ENCODE data around the gene CCL20.

Gene CCL20

GRCh38 chr2:227783404-227784138, 30.1 kb upstream of the CCL20 start:
- DNase-seq (ENCODE audit: extremely low spot score), result peak; percentile 79
- no peak for TF ChIP-seq CTCF (IDR thresholded peaks at IDR 0.05; ENCODE audit: control extremely low read depth, extremely low read depth, low read depth, missing control alignments)
- CTCF ChIA-PET, result interaction anchor here (0.7 to 2.7 kb wide), 13 partner anchors 9 to 126 kb away, joined by 3 to 24 read pairs (median 5); no protein-coding TSS in a partner anchor
- POLR2A ChIA-PET, result no interaction called here

- ChIA-PET POLR2A (no interaction called here), CTCF (interaction anchor here (1.4 kb wide), 1 partner anchor 76 kb away, joined by 5 read pairs; no protein-coding TSS in a partner anchor)
- DNase-seq (ENCODE audit: extremely low spot score), result no peak
- no peak for TF ChIP-seq CTCF (IDR thresholded peaks at IDR 0.05; ENCODE audit: control extremely low read depth, extremely low read depth, low read depth, missing control alignments)
Measured at GRCh38 chr2:227785293-227785692, 28.3 kb upstream of the CCL20 start.

- TF ChIP-seq CTCF (IDR thresholded peaks at IDR 0.05; ENCODE audit: control extremely low read depth, extremely low read depth, low read depth, missing control alignments), result no peak
- ChIA-PET CTCF (interaction anchor here (0.9 to 1.3 kb wide), 2 partner anchors 14 to 101 kb away, joined by 4 to 5 read pairs; no protein-coding TSS in a partner anchor), POLR2A (no interaction called here)
- DNase-seq (ENCODE audit: extremely low spot score), result no peak
Measured at GRCh38 chr2:227788561-227789018, 25.1 kb upstream of the CCL20 start.

GRCh38 chr2:227789803-227790202, 23.8 kb upstream of the CCL20 start:
- no peak for TF ChIP-seq CTCF (IDR thresholded peaks at IDR 0.05; ENCODE audit: control extremely low read depth, extremely low read depth, low read depth, missing control alignments)
- ChIA-PET CTCF (interaction anchor here (1.0 to 1.6 kb wide), 3 partner anchors 30 to 131 kb away, joined by 3 to 5 read pairs (median 4); no protein-coding TSS in a partner anchor), POLR2A (no interaction called here)
- no peak for DNase-seq (ENCODE audit: extremely low spot score)

GRCh38 chr2:227793148-227793712, 20.4 kb upstream of the CCL20 start:
- POLR2A ChIA-PET, result no interaction called here
- CTCF ChIA-PET, result interaction anchor here (1.2 to 2.9 kb wide), 7 partner anchors 10 to 37 kb away, joined by 3 to 12 read pairs (median 5); no protein-coding TSS in a partner anchor
- DNase-seq (ENCODE audit: extremely low spot score), result no peak

More at GRCh38 chr2:227793148-227793712, 20.4 kb upstream of the CCL20 start:
- no peak for TF ChIP-seq CTCF (IDR thresholded peaks at IDR 0.05; ENCODE audit: control extremely low read depth, extremely low read depth, low read depth, missing control alignments)
